Stimulated activated CD4-positive, alpha-beta T cell treated with anti-CD3 and anti-CD28 coated beads, Interleukin-15, amount 100 ng/mL, for 24 hours (primary cell): ENCODE data around the gene SEMA6D.
"Not testable (repeated sequence)": the region's sequence is repeated elsewhere in the genome, so short reads cannot be mapped to it uniquely, and the experiment has no call there.

ENCODE experiments used
- DNase-seq: peaks from one replicate; pipeline ENCODE4 v3.0.0-alpha.2; 2020

SEMA6D gene

GRCh38 chr15:47719730-47720129, 2.4 kb downstream of the SEMA6D start:
- DNase-seq = no peak

GRCh38 chr15:47720555-47720954, 3.2 kb downstream of the SEMA6D start:
- DNase-seq = no peak

DNA sequence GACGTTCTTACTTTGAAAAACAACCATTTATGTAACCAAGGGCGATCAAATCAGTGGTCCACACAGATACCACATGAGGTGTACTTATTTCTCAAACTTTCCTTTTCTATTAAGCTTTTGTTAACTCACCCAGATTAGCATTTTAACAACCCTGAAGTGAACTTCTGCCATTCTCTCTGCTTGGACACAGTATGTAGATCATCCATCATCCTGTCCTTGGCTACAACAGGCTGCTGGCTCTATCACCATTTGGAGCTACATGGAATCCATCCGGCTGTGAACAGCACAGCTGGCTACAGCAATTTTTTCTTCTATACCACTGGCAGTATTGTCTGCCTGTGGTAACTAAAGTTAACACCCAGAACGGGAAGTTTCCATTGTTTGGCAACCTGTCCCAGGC, 4.4 kb downstream of the SEMA6D start:
- DNase-seq = no peak

GRCh38 chr15:47724346-47724745, 7.0 kb downstream of the SEMA6D start:
- DNase-seq = no peak

GRCh38 chr15:47725051-47725450, 7.7 kb downstream of the SEMA6D start:
- DNase-seq = no peak

GRCh38 chr15:47725906-47726305, 8.6 kb downstream of the SEMA6D start:
- no peak for DNase-seq

- DNase-seq = no peak
Measured at GRCh38 chr15:47726399-47726823, 9.1 kb downstream of the SEMA6D start.

- no peak for DNase-seq
Measured at GRCh38 chr15:47727137-47727536, 9.8 kb downstream of the SEMA6D start.

- no peak for DNase-seq
Measured at GRCh38 chr15:47727676-47728075, 10.4 kb downstream of the SEMA6D start.

- DNase-seq = no peak
Measured at GRCh38 chr15:47728426-47728825, 11.1 kb downstream of the SEMA6D start.

DNA sequence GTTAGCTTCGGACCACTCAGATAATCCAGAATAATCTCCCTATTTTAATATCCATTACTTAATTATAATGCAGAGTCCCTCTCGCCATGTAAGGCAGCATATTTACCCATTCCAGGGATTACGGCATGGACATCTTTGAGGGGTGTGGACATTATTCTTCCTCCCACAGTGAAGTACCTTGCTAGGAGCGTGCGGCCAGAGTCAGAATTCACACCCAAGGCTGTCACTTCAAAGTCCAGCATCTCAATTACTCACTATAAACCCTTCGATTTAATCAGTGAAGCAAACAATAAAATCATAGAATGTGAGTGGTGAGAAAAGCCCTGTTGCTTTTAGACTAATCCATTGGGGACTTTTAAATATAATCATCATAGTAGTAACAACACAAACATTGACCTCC, 11.6 kb downstream of the SEMA6D start:
- no peak for DNase-seq

GRCh38 chr15:47731230-47731629, 13.9 kb downstream of the SEMA6D start:
- DNase-seq = no peak

DNA sequence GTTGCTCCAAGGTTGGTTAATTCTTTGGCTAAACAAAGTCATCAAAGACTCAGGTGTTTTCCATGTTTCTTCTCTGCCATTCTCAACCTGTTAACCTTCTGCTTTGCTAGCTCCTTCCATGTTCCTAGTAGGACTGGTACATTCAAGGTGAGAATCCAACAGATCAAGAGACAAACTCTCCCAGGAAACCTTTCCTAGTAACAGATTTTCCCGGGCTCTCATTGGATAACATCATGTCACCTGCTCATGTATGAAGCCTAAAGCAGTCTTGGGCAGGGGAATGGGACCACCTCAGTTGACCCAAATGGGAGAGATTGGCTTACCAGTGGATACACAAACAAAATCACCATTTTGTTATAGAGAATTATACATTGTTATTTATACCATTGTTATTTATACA, 14.9 kb downstream of the SEMA6D start:
- DNase-seq = no peak

DNA sequence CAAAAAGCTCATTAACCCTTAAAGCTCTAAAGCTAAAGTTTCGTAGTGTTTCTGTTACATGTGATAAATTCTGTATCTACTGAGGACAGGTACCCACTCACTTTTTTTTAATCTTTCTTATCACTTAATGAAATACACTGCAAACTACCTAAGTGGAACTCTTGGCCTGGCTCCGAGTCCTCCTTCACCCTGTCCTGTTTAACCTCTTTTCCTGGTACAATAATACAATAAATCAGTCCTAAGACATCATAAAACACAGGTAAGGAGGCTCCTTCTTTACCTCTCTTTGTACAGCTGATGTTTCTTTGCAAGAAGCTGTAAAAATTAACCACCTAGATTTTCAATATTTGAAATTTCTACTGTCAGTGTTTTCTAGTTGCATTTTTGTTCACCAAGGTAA, 15.8 kb downstream of the SEMA6D start:
- no peak for DNase-seq

- DNase-seq = no peak
Measured at GRCh38 chr15:47736143-47736786, 19.0 kb downstream of the SEMA6D start.

GRCh38 chr15:47737477-47737876, 20.2 kb downstream of the SEMA6D start:
- no peak for DNase-seq

DNA sequence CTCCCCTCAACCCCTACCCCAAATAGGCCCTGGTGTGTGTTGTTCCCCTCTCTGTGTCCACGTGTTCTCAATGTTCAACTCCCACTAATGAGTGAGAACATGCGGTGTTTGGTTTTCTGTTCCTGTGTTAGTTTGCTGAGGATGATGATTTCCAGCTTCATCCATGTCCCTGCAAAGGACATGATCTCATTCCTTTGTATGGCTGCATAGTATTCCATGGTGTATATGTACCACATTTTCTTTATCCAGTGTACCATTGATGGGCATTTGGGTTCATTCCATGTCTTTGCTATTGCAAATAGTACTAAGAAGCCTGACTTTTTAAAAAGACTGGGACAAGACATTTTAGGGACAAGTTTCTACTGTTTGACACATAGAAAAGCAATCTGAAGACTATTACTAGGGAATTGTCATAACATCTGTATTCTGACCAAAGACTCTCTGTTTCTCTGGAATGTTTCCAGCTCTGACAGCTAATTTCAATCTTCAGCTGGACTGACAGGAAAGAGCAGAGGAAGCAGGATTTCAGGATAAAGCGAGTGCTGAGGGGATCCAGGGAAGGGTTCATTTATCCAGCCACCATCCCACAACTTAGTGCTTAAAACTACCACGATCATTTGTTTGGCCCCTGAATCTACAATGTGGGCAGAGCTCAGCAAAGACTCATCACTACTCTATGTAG, 21.0 kb downstream of the SEMA6D start:
- DNase-seq = not testable (repeated sequence)

- DNase-seq = no peak
Measured at GRCh38 chr15:47741082-47741481, 23.8 kb downstream of the SEMA6D start.

GRCh38 chr15:47741907-47742306, 24.6 kb downstream of the SEMA6D start:
- no peak for DNase-seq

DNA sequence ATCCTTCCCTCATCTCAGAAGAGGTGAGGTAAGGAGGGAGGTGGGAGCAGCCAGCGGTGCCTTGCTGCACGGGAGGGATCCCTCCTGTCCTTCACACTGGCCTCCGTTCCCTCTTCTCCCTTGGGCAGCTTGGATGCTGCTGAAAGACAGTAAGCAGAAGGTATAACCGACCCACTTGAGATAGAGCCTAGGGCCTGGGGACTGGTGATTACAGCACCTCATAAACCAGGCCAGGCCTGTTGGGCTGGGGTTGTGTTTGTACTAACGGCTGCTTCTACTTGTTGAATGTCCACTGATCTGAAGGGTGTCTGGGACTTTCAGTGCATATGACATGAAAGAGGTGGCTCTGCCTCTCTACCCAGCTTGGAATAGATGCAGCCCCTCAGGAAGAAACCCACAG, 25.0 kb downstream of the SEMA6D start:
- no peak for DNase-seq

DNA sequence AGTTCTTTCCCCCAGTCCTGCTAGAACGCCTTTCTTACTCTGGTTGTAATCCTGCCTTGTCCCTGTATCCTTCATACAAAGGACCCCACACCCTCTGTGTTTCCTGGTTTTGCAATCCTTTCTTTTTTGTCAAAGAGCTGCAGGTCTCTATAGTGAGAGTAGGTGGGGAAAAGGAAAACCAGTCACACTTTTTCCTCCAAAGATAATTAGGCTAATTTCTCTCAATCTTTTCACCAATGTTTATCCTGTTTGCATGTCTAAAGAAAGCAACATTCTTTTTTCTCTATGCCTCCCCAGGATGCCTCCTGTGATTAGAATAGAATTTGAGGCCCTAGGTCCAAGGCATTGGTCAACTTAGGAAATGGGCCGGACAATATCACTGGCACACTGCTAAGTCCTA, 25.4 kb downstream of the SEMA6D start:
- DNase-seq = no peak

DNA sequence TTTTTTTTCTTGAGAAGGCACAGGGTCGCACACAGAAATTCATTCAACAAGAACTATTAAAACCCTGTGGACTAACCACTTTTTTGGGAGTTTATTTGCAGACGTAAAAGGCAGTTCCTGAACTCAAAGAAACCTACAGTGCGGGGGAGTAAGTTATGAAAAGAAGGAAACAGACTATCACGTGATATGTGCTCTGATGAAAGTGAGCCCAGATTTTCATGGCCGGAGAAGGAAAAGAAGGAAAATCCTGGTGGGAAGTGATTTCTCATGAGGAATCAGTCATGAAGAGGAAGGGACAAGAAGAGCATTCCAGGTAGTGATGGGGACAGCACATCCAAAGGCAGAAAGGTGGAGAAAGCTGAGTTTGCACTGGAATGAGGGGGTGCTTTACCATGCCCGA, 26.1 kb downstream of the SEMA6D start:
- DNase-seq = no peak

DNA sequence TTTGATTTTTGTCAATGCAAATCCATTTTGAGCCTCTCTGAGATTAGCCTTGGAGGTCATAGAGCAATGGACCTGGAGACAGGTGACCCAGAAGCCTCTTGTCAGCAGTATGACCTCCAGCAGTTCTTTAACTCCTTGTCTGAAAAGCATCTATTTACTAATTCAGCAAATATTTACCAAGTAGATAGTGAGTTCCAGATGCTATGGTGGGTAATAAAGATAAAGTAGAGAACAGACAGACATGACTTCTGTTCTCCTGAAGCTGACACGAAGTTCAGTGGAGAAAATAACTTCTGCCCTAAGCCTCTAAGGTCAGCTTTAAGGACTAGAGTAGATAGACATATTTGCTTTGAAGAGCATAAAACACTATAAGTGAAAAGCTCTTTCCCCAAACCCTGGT, 26.6 kb downstream of the SEMA6D start:
- no peak for DNase-seq

DNA sequence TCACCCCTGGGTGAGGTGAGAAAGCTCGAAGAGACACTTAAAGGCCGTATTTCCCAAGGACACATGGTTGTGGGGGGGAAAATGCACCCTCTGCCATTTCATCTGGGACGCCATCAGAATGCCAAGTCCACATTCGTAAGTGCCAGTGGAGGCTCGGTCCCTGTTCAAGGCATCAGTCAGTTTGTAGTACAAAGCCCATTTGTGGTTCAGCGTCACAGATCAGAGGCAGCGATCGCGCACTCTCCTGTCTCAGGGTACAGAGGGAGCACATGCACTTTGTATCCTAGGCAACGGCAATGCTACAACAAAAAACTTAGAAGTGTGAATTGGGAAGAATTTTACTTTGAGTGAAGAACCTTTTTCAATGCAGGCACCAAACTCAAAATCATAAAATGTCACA, 27.2 kb downstream of the SEMA6D start:
- no peak for DNase-seq

DNA sequence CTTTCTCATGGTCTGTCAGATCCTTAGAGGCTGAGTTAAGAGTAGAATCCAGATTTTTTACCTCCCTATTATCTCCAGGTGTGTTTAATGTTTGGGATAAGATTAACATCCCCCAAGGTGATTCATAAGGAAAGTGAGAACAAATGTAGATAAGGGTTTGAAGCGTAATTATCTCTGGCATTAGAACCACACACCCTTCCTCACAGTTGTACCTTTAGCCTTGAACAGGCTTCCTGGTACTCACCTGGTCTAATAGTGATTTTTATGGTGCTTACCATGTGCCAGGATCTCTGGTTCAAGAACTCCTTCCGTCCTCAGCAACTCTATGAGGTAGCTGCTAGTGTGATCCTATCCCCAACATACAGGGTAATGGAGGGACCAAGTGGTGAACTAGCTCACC, 27.7 kb downstream of the SEMA6D start:
- no peak for DNase-seq
